ENCODE measurements around the gene ALDH1A1. TPM values are rescaled to one million over a fixed set of nuclear protein-coding genes. Genes with fewer than 3 reads are reported as not detected.

ALDH1A1 gene
- total RNA-seq: 6.2 TPM
- long read RNA-seq, transcript ALDH1A1-201 (13 exons, 2,107 nt): major isoform, 5 of 6 reads
- long read RNA-seq, partial matches to known transcripts: 1 of 6 reads
- long read RNA-seq, other reads (novel, unspliced or antisense): 0 of 6 reads

GRCh38 chr9:72952914-72953313, at the start of gene ALDH1A1:
Gene ALDH1A1, minus strand, starts transcription at chr9:72953053. Its CDS starts 53 bp downstream, at chr9:72953000.
- intact Hi-C loops (cut with DNase I): loop anchor here (10.0 kb wide), 1 partner anchor 62 kb away; no protein-coding TSS in a partner anchor
- DNase-seq (ENCODE audit: low spot score): no peak

GRCh38 chr9:73001860-73002259, 49.0 kb upstream of the ALDH1A1 start:
- DNase-seq (ENCODE audit: low spot score): no peak
- intact Hi-C loops (cut with DNase I): no loop called here

GRCh38 chr9:72998363-72998762, 45.5 kb upstream of the ALDH1A1 start:
- no peak for DNase-seq (ENCODE audit: low spot score)
- intact Hi-C loops (cut with DNase I): no loop called here

GRCh38 chr9:72997387-72997995, 44.6 kb upstream of the ALDH1A1 start:
- intact Hi-C loops (cut with DNase I): no loop called here
- DNase-seq (ENCODE audit: low spot score): no peak

GRCh38 chr9:72996684-72997314, 43.9 kb upstream of the ALDH1A1 start:
- intact Hi-C loops (cut with DNase I): no loop called here
- DNase-seq (ENCODE audit: low spot score): no peak

- no peak for DNase-seq (ENCODE audit: low spot score)
- intact Hi-C loops (cut with DNase I): no loop called here
Observed at GRCh38 chr9:72996114-72996513, 43.3 kb upstream of the ALDH1A1 start.

- intact Hi-C loops (cut with DNase I): no loop called here
- no peak for DNase-seq (ENCODE audit: low spot score)
Observed at GRCh38 chr9:72995131-72996024, 42.5 kb upstream of the ALDH1A1 start.

GRCh38 chr9:72991772-72992171, 38.9 kb upstream of the ALDH1A1 start:
- intact Hi-C loops (cut with DNase I): no loop called here
- DNase-seq (ENCODE audit: low spot score): no peak

- no peak for DNase-seq (ENCODE audit: low spot score)
- intact Hi-C loops (cut with DNase I): no loop called here
Observed at GRCh38 chr9:72990397-72991182, 37.7 kb upstream of the ALDH1A1 start.

- no peak for DNase-seq (ENCODE audit: low spot score)
- intact Hi-C loops (cut with DNase I): no loop called here
Observed at GRCh38 chr9:72986522-72987116, 33.8 kb upstream of the ALDH1A1 start.

- intact Hi-C loops (cut with DNase I): no loop called here
Observed at GRCh38 chr9:72985746-72986145, 32.9 kb upstream of the ALDH1A1 start.

GRCh38 chr9:72984991-72985390, 32.1 kb upstream of the ALDH1A1 start:
- no peak for DNase-seq (ENCODE audit: low spot score)
- intact Hi-C loops (cut with DNase I): no loop called here

More at GRCh38 chr9:72985746-72986145, 32.9 kb upstream of the ALDH1A1 start:
- no peak for DNase-seq (ENCODE audit: low spot score)

GRCh38 chr9:72984226-72984947, 31.5 kb upstream of the ALDH1A1 start:
- intact Hi-C loops (cut with DNase I): no loop called here
- no peak for DNase-seq (ENCODE audit: low spot score)

GRCh38 chr9:72983512-72984225, 30.8 kb upstream of the ALDH1A1 start:
- DNase-seq (ENCODE audit: low spot score): no peak
- intact Hi-C loops (cut with DNase I): no loop called here

GRCh38 chr9:72983056-72983455, 30.2 kb upstream of the ALDH1A1 start:
- intact Hi-C loops (cut with DNase I): no loop called here
- no peak for DNase-seq (ENCODE audit: low spot score)

GRCh38 chr9:72982146-72982799, 29.4 kb upstream of the ALDH1A1 start:
- intact Hi-C loops (cut with DNase I): no loop called here

GRCh38 chr9:72981433-72981832, 28.6 kb upstream of the ALDH1A1 start:
- no peak for DNase-seq (ENCODE audit: low spot score)
- intact Hi-C loops (cut with DNase I): no loop called here

More at GRCh38 chr9:72982146-72982799, 29.4 kb upstream of the ALDH1A1 start:
- DNase-seq (ENCODE audit: low spot score): no peak

Measured in cardiac septum (tissue), 1 donor.